GM12878 (cell line): ENCODE measurements around the gene LSM7. TPM values are rescaled to one million over a fixed set of nuclear protein-coding genes. Genes with fewer than 3 reads are reported as not detected.

Experiments used
- ATAC-seq: fragments of 200-7000 bp; cut with Tn5 transposase; 3 replicates; pipeline ENCODE4 v1.9.1; 2020; ENCODE audit warnings: mild to moderate bottlenecking, moderate library complexity
- BruUV-seq: library from RNA; stranded (reverse); fragments of 400-500 nt; replicated peaks from 2 replicates; lab custom pipeline; 2021; lab: Mats Ljungman, UMichigan
- CTCF ChIA-PET: fragments of 300-600 bp; sonication (Branson Sonifier 250); formaldehyde crosslinking; extraction: SDS; loops from one replicate; lab custom pipeline; 2021; ENCODE audit warnings: inconsistent platforms; lab: Yijun Ruan, JAX
- POLR2A ChIA-PET: fragments of 350-600 bp; formaldehyde crosslinking; extraction: SDS; loops from one replicate; lab custom pipeline; 2021; ENCODE audit warnings: inconsistent platforms; lab: Charles Lee
- RAD21 ChIA-PET: fragments of 300-600 bp; sonication (Branson Sonifier 250); formaldehyde crosslinking; loops from one replicate; lab custom pipeline; 2023; ENCODE audit warnings: antibody characterized with exemption; ENCODE audit not compliant: unreplicated experiment; lab: Charles Lee
- SMC1A ChIA-PET: fragments of 300-600 bp; sonication (Branson Sonifier 250); formaldehyde crosslinking; loops from one replicate; lab custom pipeline; 2023; ENCODE audit not compliant: unreplicated experiment, uncharacterized antibody; lab: Charles Lee
- DNase-seq: peaks from one replicate; pipeline ENCODE4 v3.0.0-alpha.2; 2011; ENCODE audit warnings: low read depth, low spot score
- FAIRE-seq: peaks from 3 replicates; lab custom pipeline; 2011; peaks lifted over from hg19 to GRCh38; lab: Jason Lieb, UNC
- H2AFZ ChIP-seq: 2 replicates; pipeline ENCODE4 v1.6.0; 2011; ENCODE audit warnings: low read depth, low read length, control low read depth; ENCODE audit not compliant: control insufficient read depth
- H3K27ac ChIP-seq: 2 replicates; pipeline ENCODE4 v1.5.1; 2011; ENCODE audit warnings: control low read depth; ENCODE audit not compliant: control insufficient read depth, insufficient read depth
- H3K27me3 ChIP-seq, 2 experiments: replicated peaks in 1 of 2; 2 replicates each; pipeline versions ENCODE4 v1.6.0 to v1.6.1; 2011; ENCODE audit warnings: low read length in 1 of 2; ENCODE audit not compliant: control insufficient read depth in 2 of 2, insufficient read depth in 2 of 2
- H3K36me3 ChIP-seq, 2 experiments: 2 replicates each; pipeline ENCODE4 v1.5.1; 2011; ENCODE audit warnings: low read length in 1 of 2; ENCODE audit not compliant: control insufficient read depth in 2 of 2, insufficient read depth in 2 of 2
- H3K4me1 ChIP-seq: 2 replicates; pipeline ENCODE4 v1.6.1; 2011; ENCODE audit warnings: mild to moderate bottlenecking, low read length, moderate library complexity, mixed read lengths; ENCODE audit not compliant: control insufficient read depth, insufficient read depth
- H3K4me2 ChIP-seq: 2 replicates; pipeline ENCODE4 v1.6.0; 2011; ENCODE audit warnings: control low read depth; ENCODE audit not compliant: control insufficient read depth, insufficient read depth
- H3K4me3 ChIP-seq: fragments of 200-600 bp; sonication (generic); 2 replicates; pipeline ENCODE4 v1.5.1; 2016
- H3K79me2 ChIP-seq: 2 replicates; pipeline ENCODE4 v1.6.0; 2011; ENCODE audit warnings: low read length; ENCODE audit not compliant: control insufficient read depth, insufficient read depth
- H3K9ac ChIP-seq: 2 replicates; pipeline ENCODE4 v1.8.0; 2011; ENCODE audit warnings: low read length, control low read depth, mixed read lengths; ENCODE audit not compliant: control insufficient read depth, insufficient read depth
- H3K9me3 ChIP-seq: replicated peaks from 3 replicates; pipeline ENCODE4 v1.5.1; 2011; ENCODE audit warnings: mild to moderate bottlenecking, low read length; ENCODE audit not compliant: control insufficient read depth, insufficient read depth
- H4K20me1 ChIP-seq: 2 replicates; pipeline ENCODE4 v1.6.0; 2011; ENCODE audit not compliant: control insufficient read depth, insufficient read depth
- BCL3 ChIP-seq: IDR thresholded peaks from 2 replicates; pipeline ENCODE4 v1.6.1; 2011; ENCODE audit warnings: borderline replicate concordance, low read depth, mild to moderate bottlenecking, moderate library complexity, low read length; ENCODE audit not compliant: insufficient read depth, poor library complexity, severe bottlenecking
- E2F4 ChIP-seq: IDR thresholded peaks from 2 replicates; pipeline ENCODE4 v1.6.1; 2012; ENCODE audit warnings: low read depth, low read length, improper control_type of control experiment
- ETV6 ChIP-seq, 2 experiments: fragments of 450-650 bp in 1 of 2; IDR thresholded peaks in 1 of 2; conservative IDR thresholded peaks in 1 of 2; 2 replicates each; pipeline ENCODE4 v1.6.1; 2014; ENCODE audit warnings: antibody characterized with exemption in 1 of 2, borderline replicate concordance in 1 of 2, low read depth in 1 of 2, mild to moderate bottlenecking in 1 of 2, moderate library complexity in 1 of 2
- FOXK2 ChIP-seq: fragments of 450-650 bp; IDR thresholded peaks from 2 replicates; pipeline ENCODE4 v1.6.1; 2017; ENCODE audit warnings: mild to moderate bottlenecking, moderate library complexity
- IKZF2 ChIP-seq, 2 experiments: fragments of 450-650 bp; IDR thresholded peaks; 2 replicates each; pipeline ENCODE4 v1.6.1; 2017; ENCODE audit warnings: mild to moderate bottlenecking in 2 of 2, moderate library complexity in 2 of 2
- MXI1 ChIP-seq: fragments of 150-350 bp; IDR thresholded peaks from 2 replicates; pipeline ENCODE4 v1.6.1; 2011; ENCODE audit warnings: low read depth, mild to moderate bottlenecking, inconsistent platforms, low read length, improper control_type of control experiment
- REST ChIP-seq: IDR thresholded peaks from 2 replicates; pipeline ENCODE4 v1.6.1; 2012; ENCODE audit warnings: mild to moderate bottlenecking, low read depth, low read length
- ZNF274 ChIP-seq: IDR thresholded peaks from one replicate; pipeline ENCODE4 v1.8.0; 2011; ENCODE audit not compliant: insufficient read length, insufficient read depth
- ZNF592 ChIP-seq: fragments of 450-650 bp; IDR thresholded peaks from 2 replicates; pipeline ENCODE4 v1.6.1; 2017; ENCODE audit warnings: mild to moderate bottlenecking, moderate library complexity
- WGBS: methylation state at CpG from one replicate; pipeline ENCODE4 v1.1.6; 2016; ENCODE audit warnings: low lambda C conversion rate; ENCODE audit not compliant: insufficient replicate concordance, insufficient coverage; ENCODE audit errors: missing lambda C conversion rate; 5-methylcytosine and 5-hydroxymethylcytosine counted together
- in situ Hi-C: fragments of 300-500 bp; cut with MboI; formaldehyde crosslinking; loops from 9 replicates; pipeline ENCODE4 v1.14.3; 2018; ENCODE audit warnings: mixed read lengths
- intact Hi-C: fragments of 100-400 bp; cut with micrococcal nuclease; formaldehyde crosslinking; loops from one replicate; pipeline ENCODE4 v1.14.2; 2022; ENCODE audit not compliant: unreplicated experiment
- polyA plus RNA-seq, 11 experiments: library from polyadenylated mRNA; depleted of rRNA in 4 of 11; unstranded in 6 of 11; stranded (reverse) in 5 of 11; fragments of >200 nt; fragmentation: Nextera tagmentation in 4 of 11; fragmentation: Illumina TruSeq in 1 of 11; extraction: Ambion mirVana in 4 of 11; extraction: Trizol in 1 of 11; gene quantifications; 1 replicate in 1 of 11; 2 replicates in 10 of 11; pipeline versions ENCODE4 v1.2.1 to v1.2.3, GENCODE V29; 2011 to 2016; ENCODE audit warnings: inconsistent platforms in 2 of 11, missing spikeins in 2 of 11, low read depth in 1 of 11
- total RNA-seq, 4 experiments: library from RNA; depleted of rRNA in 3 of 4; stranded (reverse); fragments of >200 nt in 3 of 4; fragmentation: Illumina TruSeq in 1 of 4; extraction: Trizol in 1 of 4; gene quantifications; 2 replicates each; pipeline versions ENCODE4 v1.2.1 to v1.2.3, GENCODE V29; 2013 to 2021

Gene LSM7
- total and polyA plus RNA-seq, 10 of the 15 experiments (the other 5 are each of a cell fraction or from before 2014, with no cell fraction given) = 24.4 to 424 (median 217) TPM

- no peak for TF ChIP-seq ZNF274
Observed at GRCh38 chr19:2329501-2329916, 1.1 kb upstream of the LSM7 start (continued).

- Histone ChIP-seq H3K79me2 (peaks cover 63% of the 10 kb centered on the region), H3K4me2 (peak overlapping the region; percentile 90), H3K4me1 (peaks cover 33% of the 10 kb centered on the region), H3K27ac (peak overlapping the region; percentile 76; the same call in 1 of the 2 replicates), H3K4me3 (peak overlapping the region; percentile 90), H3K9me3 (no peaks in the 10 kb centered on the region), H3K36me3 (peaks cover 0 to 1% of the 10 kb centered on the region in 2 experiments; a peak in 3 of 4 replicates), H2AFZ (no peak overlapping the region), H3K9ac (peak overlapping the region; percentile 72), H3K27me3 (no peaks in the 10 kb centered on the region), H4K20me1 (0 out of 2 replicates have a peak, but pooled peaks cover 3% of the 10 kb centered on the region)
- no TSS peak for BruUV-seq
- TF ChIP-seq ZNF274 (no peak), ZNF592 (no peak), REST (no peak), ETV6 (conservative IDR thresholded peaks at IDR 0.05 in 1 of 2, IDR thresholded peaks at IDR 0.05 in 1 of 2; ENCODE audit: borderline replicate concordance in 1 of 2, low read depth in 1 of 2) (no peak), BCL3 (no peak), MXI1 (no peak), IKZF2 (IDR thresholded peaks at IDR 0.05) (no peak), FOXK2 (no peak), E2F4 (no peak)
- ChIA-PET SMC1A (interaction anchor here (1.0 kb wide), 1 partner anchor 64 kb away, joined by 3 read pairs; no protein-coding TSS in a partner anchor), POLR2A (no interaction called here), RAD21 (interaction anchor here (0.9 kb wide), 1 partner anchor 64 kb away, joined by 3 read pairs; no protein-coding TSS in a partner anchor), CTCF (interaction anchor here (1.1 to 1.2 kb wide), 2 partner anchors 63 to 432 kb away, joined by 3 read pairs; no protein-coding TSS in a partner anchor)
- DNase-seq (no peak), ATAC-seq (no peak), FAIRE-seq (no peak)
- in situ Hi-C loops (no loop called here), intact Hi-C loops (loop anchor here (5.0 kb wide), 3 partner anchors 63 to 293 kb away; partner anchors contain the start of genes PLEKHJ1 and SF3A2)
- under 1% methylated on average over 16 of the region's 16 CpGs for WGBS
Observed at GRCh38 chr19:2329149-2329478, 728 bp upstream of the LSM7 start.
